OCI-M2 (cell line): ENCODE measurements around the gene MLF2.
"Not testable (repeated sequence)": the region's sequence is repeated elsewhere in the genome, so short reads cannot be mapped to it uniquely, and the experiment has no call there.

ENCODE experiments used
- DNase-seq: peaks from one replicate; lab custom pipeline; 2025; ENCODE audit not compliant: unreplicated experiment; lab: John Stamatoyannopoulos, UW

The MLF2 gene

GRCh38 chr12:6765634-6766581 is 13.0 kb upstream of the MLF2 start, which contains the start of gene PTMS:
Gene PTMS (plus strand): TSS chr12:6766363. CDS start chr12:6766706, 343 bp downstream.
- no peak for DNase-seq

- DNase-seq, result no peak
Observed at GRCh38 chr12:6765048-6765633, 12.2 kb upstream of the MLF2 start.

GRCh38 chr12:6764011-6764828 is 11.3 kb upstream of the MLF2 start:
- no peak for DNase-seq

GRCh38 chr12:6763380-6763779 is 10.4 kb upstream of the MLF2 start:
- no peak for DNase-seq

GRCh38 chr12:6759741-6760140 is 6.8 kb upstream of the MLF2 start:
- DNase-seq, result no peak

GRCh38 chr12:6758506-6759095 is 5.7 kb upstream of the MLF2 start:
- DNase-seq, result no peak

- DNase-seq, result no peak
Observed at GRCh38 chr12:6757028-6757690, 4.2 kb upstream of the MLF2 start.

GRCh38 chr12:6754411-6754810 is 1.5 kb upstream of the MLF2 start:
- DNase-seq, result no peak

- no peak for DNase-seq
Observed at GRCh38 chr12:6753772-6754356, 923 bp upstream of the MLF2 start.

- no peak for DNase-seq
Observed at GRCh38 chr12:6752167-6752920, 597 bp downstream of the MLF2 start.

GRCh38 chr12:6751767-6752166 is 1.2 kb downstream of the MLF2 start:
- no peak for DNase-seq

- no peak for DNase-seq
Observed at GRCh38 chr12:6750506-6750905, 2.4 kb downstream of the MLF2 start.

GRCh38 chr12:6748761-6749160 is 4.2 kb downstream of the MLF2 start:
- DNase-seq, result no peak

- DNase-seq, result no peak
Observed at GRCh38 chr12:6747216-6747615, 5.7 kb downstream of the MLF2 start.

GRCh38 chr12:6745741-6746525 is 7.0 kb downstream of the MLF2 start:
- no peak for DNase-seq

- not testable (repeated sequence) for DNase-seq
Observed at GRCh38 chr12:6743300-6743699, 9.6 kb downstream of the MLF2 start.

- DNase-seq, result no peak
Observed at GRCh38 chr12:6742834-6743233, 10.1 kb downstream of the MLF2 start.

GRCh38 chr12:6742080-6742479 is 10.9 kb downstream of the MLF2 start:
- not testable (repeated sequence) for DNase-seq

GRCh38 chr12:6736754-6737153 is 16.2 kb downstream of the MLF2 start:
- no peak for DNase-seq
